CD4-positive, alpha-beta T cell (primary cell): ENCODE measurements around the gene TRMT1L. TPM values are rescaled to one million over a fixed set of nuclear protein-coding genes. Genes with fewer than 3 reads are reported as not detected.

Experiments used
- ATAC-seq: fragments of 200-7000 bp; cut with Tn5 transposase; one replicate; pipeline ENCODE4 v1.10.0; 2022; ENCODE audit warnings: mild to moderate bottlenecking; ENCODE audit not compliant: poor library complexity
- CTCF ChIA-PET: fragments of 350-600 bp; sonication (Branson Sonifier 250); formaldehyde crosslinking; loops from one replicate; lab custom pipeline; 2021; ENCODE audit warnings: antibody characterized with exemption, inconsistent platforms; lab: Charles Lee
- POLR2A ChIA-PET: fragments of 350-600 bp; sonication (Branson Sonifier 250); formaldehyde crosslinking; loops from one replicate; lab custom pipeline; 2021; ENCODE audit warnings: antibody characterized with exemption, inconsistent platforms; lab: Charles Lee
- DNase-seq, 14 experiments: peaks; one replicate each; pipeline ENCODE4 v3.0.0-alpha.2; 2013 to 2020; ENCODE audit warnings: mixed read lengths in 2 of 14
- H3K27ac ChIP-seq, 2 donors: one replicate each; pipeline versions ENCODE4 v1.5.1 to v1.7.0; 2013; ENCODE audit warnings: low read length in 2 of 2, low read depth in 1 of 2, mild to moderate bottlenecking in 1 of 2
- H3K27me3 ChIP-seq, 2 experiments: 1 replicate in 1 of 2; 2 replicates in 1 of 2; pipeline versions ENCODE4 v1.6.1 to v1.7.0; 2013; ENCODE audit warnings: low read length in 2 of 2, control low read depth in 1 of 2, mild to moderate bottlenecking in 1 of 2, moderate library complexity in 1 of 2; ENCODE audit not compliant: insufficient read depth in 2 of 2, control insufficient read depth in 1 of 2
- H3K36me3 ChIP-seq: one replicate; pipeline ENCODE4 v1.6.1; 2013; ENCODE audit warnings: low read length, control low read depth; ENCODE audit not compliant: insufficient read depth
- H3K4me1 ChIP-seq: one replicate; pipeline ENCODE4 v1.6.1; 2013; ENCODE audit warnings: low read length, control low read depth; ENCODE audit not compliant: insufficient read depth
- H3K4me3 ChIP-seq: one replicate; pipeline ENCODE4 v1.5.1; 2013; ENCODE audit warnings: mild to moderate bottlenecking, low read length, moderate library complexity
- H3K9me3 ChIP-seq, 2 experiments: 1 replicate in 1 of 2; 2 replicates in 1 of 2; pipeline versions ENCODE4 v1.6.1 to v1.7.0; 2013; ENCODE audit warnings: low read length in 2 of 2, mild to moderate bottlenecking in 2 of 2, control low read depth in 1 of 2, moderate library complexity in 1 of 2; ENCODE audit not compliant: control insufficient read depth in 1 of 2, insufficient read depth in 1 of 2
- H3K27ac Mint-ChIP-seq: one replicate; pipeline ENCODE4 v1.8.0; 2020; ENCODE audit warnings: mixed read lengths
- H3K27me3 Mint-ChIP-seq: one replicate; pipeline ENCODE4 v1.8.0; 2021; ENCODE audit warnings: mixed read lengths
- H3K36me3 Mint-ChIP-seq: one replicate; pipeline ENCODE4 v1.8.0; 2021; ENCODE audit warnings: low read depth, mixed read lengths
- H3K4me1 Mint-ChIP-seq: one replicate; pipeline ENCODE4 v1.8.0; 2021; ENCODE audit warnings: low read depth, mixed read lengths
- H3K4me3 Mint-ChIP-seq: one replicate; pipeline ENCODE4 v1.8.0; 2020; ENCODE audit warnings: mild to moderate bottlenecking, mixed read lengths
- H3K9me3 Mint-ChIP-seq: one replicate; pipeline ENCODE4 v1.8.0; 2020; ENCODE audit warnings: mixed read lengths
- intact Hi-C, 2 experiments: fragments of 100-400 bp; cut with DNase I in 1 of 2; cut with micrococcal nuclease in 1 of 2; formaldehyde crosslinking; loops; one replicate each; pipeline versions ENCODE4 v1.15.1 to v1.9.0; 2023 to 2025; cut with DNase I, micrococcal nuclease
- total RNA-seq, 174 experiments: library from RNA in 2 of 174; stranded (reverse) in 2 of 174; gene quantifications; one replicate each; pipeline ENCODE4 v1.2.3 and lab custom pipeline; 2021 to 2026
- TF ChIP-seq, protein P1 (sequence below): fragments of 200-600 bp; IDR thresholded peaks from one replicate; pipeline ENCODE4 v1.8.0; 2022; ENCODE audit warnings: antibody characterized with exemption, mild to moderate bottlenecking

The TRMT1L gene
- total RNA-seq, 2 experiments from 2014 or later = 2.8 to 4.7 TPM

- CTCF ChIA-PET = interaction anchor here (1.4 kb wide), 1 partner anchor 8 kb away, joined by 4 read pairs; no protein-coding TSS in a partner anchor
- ATAC-seq (no peak), DNase-seq (no peak)
- Mint-ChIP-seq H3K4me3 (no peak overlapping the region), H3K4me1 (peaks cover 21% of the 10 kb centered on the region), H3K36me3 (peaks cover 43% of the 10 kb centered on the region), H3K27me3 (no peaks in the 10 kb centered on the region), H3K27ac (no peak overlapping the region), H3K9me3 (no peaks in the 10 kb centered on the region)
- POLR2A ChIA-PET = no interaction called here
- Histone ChIP-seq H3K4me3 (no peak overlapping the region), H3K36me3 (peaks cover 7% of the 10 kb centered on the region), H3K27ac (no peak overlapping the region), H3K4me1 (peaks cover 5% of the 10 kb centered on the region), H3K27me3 (no peaks in the 10 kb centered on the region), H3K9me3 (no peaks in the 10 kb centered on the region)
- intact Hi-C loops = loop anchor here in 1 of 2 experiments (5.0 kb wide), 2 partner anchors 515 to 1215 kb away; partner anchors contain the start of genes ODR4 and TPR
- TF ChIP-seq, protein P1, sequence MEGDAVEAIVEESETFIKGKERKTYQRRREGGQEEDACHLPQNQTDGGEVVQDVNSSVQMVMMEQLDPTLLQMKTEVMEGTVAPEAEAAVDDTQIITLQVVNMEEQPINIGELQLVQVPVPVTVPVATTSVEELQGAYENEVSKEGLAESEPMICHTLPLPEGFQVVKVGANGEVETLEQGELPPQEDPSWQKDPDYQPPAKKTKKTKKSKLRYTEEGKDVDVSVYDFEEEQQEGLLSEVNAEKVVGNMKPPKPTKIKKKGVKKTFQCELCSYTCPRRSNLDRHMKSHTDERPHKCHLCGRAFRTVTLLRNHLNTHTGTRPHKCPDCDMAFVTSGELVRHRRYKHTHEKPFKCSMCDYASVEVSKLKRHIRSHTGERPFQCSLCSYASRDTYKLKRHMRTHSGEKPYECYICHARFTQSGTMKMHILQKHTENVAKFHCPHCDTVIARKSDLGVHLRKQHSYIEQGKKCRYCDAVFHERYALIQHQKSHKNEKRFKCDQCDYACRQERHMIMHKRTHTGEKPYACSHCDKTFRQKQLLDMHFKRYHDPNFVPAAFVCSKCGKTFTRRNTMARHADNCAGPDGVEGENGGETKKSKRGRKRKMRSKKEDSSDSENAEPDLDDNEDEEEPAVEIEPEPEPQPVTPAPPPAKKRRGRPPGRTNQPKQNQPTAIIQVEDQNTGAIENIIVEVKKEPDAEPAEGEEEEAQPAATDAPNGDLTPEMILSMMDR = no peak
Observed at GRCh38 chr1:185162491-185162890, 5.7 kb upstream of the TRMT1L start.

- peaks cover 32% of the 10 kb centered on the region for H3K36me3 Mint-ChIP-seq
- H3K27me3 Mint-ChIP-seq = no peaks in the 10 kb centered on the region
- no peak overlapping the region for H3K27ac ChIP-seq
- no peaks in the 10 kb centered on the region for H3K9me3 Mint-ChIP-seq
- peak overlapping the region; percentile 70 for H3K4me3 Mint-ChIP-seq
- DNase-seq = no peak
- peaks cover 3% of the 10 kb centered on the region for H3K36me3 ChIP-seq
- ChIA-PET CTCF (no interaction called here), POLR2A (no interaction called here)
- no peaks in the 10 kb centered on the region for H3K27me3 ChIP-seq
- H3K27ac Mint-ChIP-seq = no peak overlapping the region
- no peaks in the 10 kb centered on the region for H3K9me3 ChIP-seq
- peaks cover 30% of the 10 kb centered on the region for H3K4me1 Mint-ChIP-seq
- intact Hi-C loops = loop anchor here (5.0 to 10.0 kb wide), 6 partner anchors 113 to 1525 kb away; partner anchors contain the start of genes ARPC5 (in 1 of the 2), ODR4 (in 1 of the 2), RNF2 (in 1 of the 2) and TPR (in 1 of the 2)
- peaks cover 16% of the 10 kb centered on the region for H3K4me1 ChIP-seq
- H3K4me3 ChIP-seq = no peak overlapping the region
- TF ChIP-seq, protein P1 = no peak
- no peak for ATAC-seq
Observed at GRCh38 chr1:185159966-185160365, 3.2 kb upstream of the TRMT1L start.

DNA sequence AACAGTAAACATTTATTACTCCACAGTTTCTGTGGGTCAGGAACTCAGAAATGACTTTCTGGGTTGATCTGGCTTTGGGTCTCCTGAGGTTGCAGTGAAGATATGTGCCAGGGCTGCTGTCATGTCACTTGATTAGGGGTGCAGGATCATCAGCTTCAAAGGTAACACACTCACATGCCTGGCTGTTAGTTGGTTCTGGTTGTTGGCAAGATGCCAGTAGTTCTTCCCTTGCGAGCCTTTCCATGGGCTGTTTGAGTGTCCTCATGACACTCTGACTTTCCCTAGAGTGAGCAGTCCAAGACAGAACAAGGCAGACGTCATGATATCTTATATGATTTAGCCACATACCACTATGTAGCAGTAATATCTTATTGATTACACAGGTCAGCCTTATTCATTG lies 2.0 kb upstream of the TRMT1L start:
- DNase-seq (peak in 1 of 14 experiments; percentile 11), ATAC-seq (no peak)
- no peak overlapping the region for H3K27ac Mint-ChIP-seq
- H3K9me3 Mint-ChIP-seq = no peaks in the 10 kb centered on the region
- no peak overlapping the region for H3K4me3 ChIP-seq
- ChIA-PET CTCF (interaction anchor here (2.5 kb wide), 1 partner anchor 11 kb away, joined by 18 read pairs; no protein-coding TSS in a partner anchor), POLR2A (interaction anchor here (3.7 to 4.2 kb wide), 2 partner anchors 159 to 404 kb away, joined by 24 to 38 read pairs; partner anchors contain the start of genes EDEM3 and IVNS1ABP)
- no peaks in the 10 kb centered on the region for H3K9me3 ChIP-seq
- no peak overlapping the region for H3K27ac ChIP-seq
- peak overlapping the region; percentile 99 for H3K4me3 Mint-ChIP-seq
- H3K27me3 Mint-ChIP-seq = no peaks in the 10 kb centered on the region
- peaks cover 40% of the 10 kb centered on the region for H3K4me1 Mint-ChIP-seq
- H3K4me1 ChIP-seq = peaks cover 16% of the 10 kb centered on the region
- H3K36me3 Mint-ChIP-seq = peaks cover 21% of the 10 kb centered on the region
- intact Hi-C loops = loop anchor here (5.0 to 10.0 kb wide), 4 partner anchors 111 to 1524 kb away; partner anchors contain the start of genes ARPC5 (in 1 of the 2) and RNF2 (in 1 of the 2)
- H3K36me3 ChIP-seq = peaks cover 3% of the 10 kb centered on the region
- TF ChIP-seq, protein P1 = no peak
- no peaks in the 10 kb centered on the region for H3K27me3 ChIP-seq
